SK-N-SH (cell line): ENCODE results near the gene DLEC1. TPM values are rescaled to one million over a fixed set of nuclear protein-coding genes. Genes with fewer than 3 reads are reported as not detected.

Experiments used
- CTCF ChIA-PET: fragments of 300-600, 350-600 bp; formaldehyde crosslinking; extraction: SDS; loops from one replicate; lab custom pipeline; 2021; lab: Yijun Ruan, JAX
- POLR2A ChIA-PET: fragments of 350-600 bp; sonication (Branson Sonifier 250); formaldehyde crosslinking; extraction: SDS; loops from one replicate; lab custom pipeline; 2020; ENCODE audit warnings: antibody characterized with exemption, inconsistent platforms; lab: Yijun Ruan, JAX
- DNase-seq: peaks from one replicate; pipeline ENCODE4 v3.0.0; 2012
- H2AFZ ChIP-seq: fragments of 200-600 bp; sonication (generic); 2 replicates; pipeline ENCODE4 v1.8.1; 2016; ENCODE audit warnings: antibody characterized with exemption, mild to moderate bottlenecking, low read depth
- H3F3A ChIP-seq: fragments of 200-600 bp; sonication (generic); replicated peaks from 2 replicates; pipeline ENCODE3; 2016; ENCODE audit warnings: antibody characterized with exemption, mild to moderate bottlenecking; ENCODE audit not compliant: insufficient read depth
- H3K27ac ChIP-seq, 2 experiments: fragments of 200-500 bp in 1 of 2; fragments of 200-600 bp in 1 of 2; sonication (Bioruptor generic) in 1 of 2; sonication (generic), shearing (Covaris generic) in 1 of 2; 2 replicates each; pipeline versions ENCODE4 v1.5.1 to v1.6.1; 2014 to 2016; ENCODE audit warnings: low read depth in 2 of 2, inconsistent platforms in 1 of 2, low read length in 1 of 2, mild to moderate bottlenecking in 1 of 2, mixed read lengths in 1 of 2
- H3K27me3 ChIP-seq: fragments of 200-600 bp; sonication (generic), shearing (Covaris generic); 2 replicates; pipeline ENCODE4 v1.6.1; 2016; ENCODE audit warnings: mixed run types; ENCODE audit not compliant: insufficient read depth
- H3K36me3 ChIP-seq, 2 experiments: fragments of 200-500 bp in 1 of 2; fragments of 200-600 bp in 1 of 2; sonication (Bioruptor generic) in 1 of 2; sonication (generic) in 1 of 2; replicated peaks in 1 of 2; 2 replicates each; pipeline versions ENCODE3 to v1.5.1; 2014 to 2016; ENCODE audit warnings: low read length in 1 of 2, mild to moderate bottlenecking in 1 of 2; ENCODE audit not compliant: insufficient read depth in 2 of 2, control insufficient read depth in 1 of 2
- H3K4me1 ChIP-seq, 2 experiments: fragments of 200-500 bp in 1 of 2; fragments of 200-600 bp in 1 of 2; sonication (Bioruptor generic) in 1 of 2; sonication (generic), shearing (Covaris generic) in 1 of 2; 2 replicates each; pipeline versions ENCODE4 v1.5.1 to v1.6.1; 2014 to 2016; ENCODE audit warnings: low read depth in 1 of 2, low read length in 1 of 2, mixed run types in 1 of 2; ENCODE audit not compliant: insufficient read depth in 2 of 2, control insufficient read depth in 1 of 2
- H3K4me2 ChIP-seq: fragments of 200-600 bp; sonication (generic), shearing (Covaris generic); 2 replicates; pipeline ENCODE4 v1.6.1; 2017; ENCODE audit warnings: mixed run types
- H3K4me3 ChIP-seq, 2 experiments: fragments of 200-500 bp in 1 of 2; fragments of 200-600 bp in 1 of 2; sonication (Bioruptor generic) in 1 of 2; sonication (generic), shearing (Covaris generic) in 1 of 2; 2 replicates each; pipeline versions ENCODE4 v1.5.1 to v1.8.1; 2014 to 2016; ENCODE audit warnings: low read depth in 2 of 2, inconsistent platforms in 1 of 2, low read length in 1 of 2, mild to moderate bottlenecking in 1 of 2, mixed read lengths in 1 of 2, moderate library complexity in 1 of 2
- H3K79me2 ChIP-seq: fragments of 200-600 bp; sonication (generic); 2 replicates; pipeline ENCODE4 v1.8.1; 2017; ENCODE audit warnings: mild to moderate bottlenecking; ENCODE audit not compliant: insufficient read depth
- H3K9ac ChIP-seq: fragments of 200-600 bp; sonication (generic); 2 replicates; pipeline ENCODE4 v1.6.1; 2017; ENCODE audit warnings: mixed run types
- H3K9me2 ChIP-seq: fragments of 200-600 bp; sonication (generic); 2 replicates; pipeline ENCODE4 v1.6.1; 2017; ENCODE audit warnings: mixed run types
- H3K9me3 ChIP-seq: fragments of 200-600 bp; sonication (generic); 2 replicates; pipeline ENCODE4 v1.6.1; 2017; ENCODE audit warnings: mixed run types, mild to moderate bottlenecking, moderate library complexity
- H4K20me1 ChIP-seq: fragments of 200-600 bp; sonication (generic); 2 replicates; pipeline ENCODE4 v1.6.1; 2017; ENCODE audit warnings: mild to moderate bottlenecking, mixed run types; ENCODE audit not compliant: insufficient read depth
- CHD2 ChIP-seq: fragments of 150-350 bp; IDR thresholded peaks from 2 replicates; pipeline ENCODE4 v1.6.1; 2018; ENCODE audit warnings: low read length; ENCODE audit not compliant: partially characterized antibody
- ELF1 ChIP-seq: IDR thresholded peaks from 2 replicates; pipeline ENCODE4 v1.4.0; 2012
- FOSL2 ChIP-seq: IDR thresholded peaks from 2 replicates; pipeline ENCODE4 v1.4.0; 2012; ENCODE audit warnings: low read depth, mild to moderate bottlenecking, moderate library complexity, borderline replicate concordance
- FOXJ3 ChIP-seq: sonication (generic); formaldehyde crosslinking; IDR thresholded peaks from 2 replicates; pipeline ENCODE4 v1.5.1; 2020; ENCODE audit warnings: mild to moderate bottlenecking, missing genetic modification reagents
- GATA2 ChIP-seq: sonication (generic); formaldehyde crosslinking; IDR thresholded peaks from 2 replicates; pipeline ENCODE4 v1.5.0; 2020; ENCODE audit warnings: mild to moderate bottlenecking, missing genetic modification reagents
- IRF3 ChIP-seq: fragments of 150-350 bp; IDR thresholded peaks from 2 replicates; pipeline ENCODE4 v1.6.1; 2016; ENCODE audit warnings: mild to moderate bottlenecking, low read depth, low read length
- MAX ChIP-seq: IDR thresholded peaks from 2 replicates; pipeline ENCODE4 v1.4.0; 2012; ENCODE audit warnings: low read depth
- MEF2A ChIP-seq: IDR thresholded peaks from 2 replicates; pipeline ENCODE4 v1.4.0; 2012; ENCODE audit warnings: low read depth, borderline replicate concordance
- MXI1 ChIP-seq: IDR thresholded peaks from 2 replicates; pipeline ENCODE4 v1.6.1; 2012; ENCODE audit warnings: mild to moderate bottlenecking, low read depth, low read length, improper control_type of control experiment
- NFIC ChIP-seq: IDR thresholded peaks from 2 replicates; pipeline ENCODE4 v1.4.0; 2012; ENCODE audit warnings: borderline replicate concordance
- NRF1 ChIP-seq: IDR thresholded peaks from 2 replicates; pipeline ENCODE4 v1.6.1; 2012; ENCODE audit warnings: low read depth, mild to moderate bottlenecking, low read length
- POLR2AphosphoS5 ChIP-seq: IDR thresholded peaks from 2 replicates; pipeline ENCODE4 v1.6.1; 2012; ENCODE audit warnings: low read depth, low read length
- RAD21 ChIP-seq: IDR thresholded peaks from 2 replicates; pipeline ENCODE4 v1.6.1; 2012; ENCODE audit warnings: mild to moderate bottlenecking, low read length
- RFX5 ChIP-seq: IDR thresholded peaks from 2 replicates; pipeline ENCODE4 v1.6.1; 2012; ENCODE audit warnings: mild to moderate bottlenecking, improper control_type of control experiment, low read length
- SIN3A ChIP-seq: IDR thresholded peaks from 2 replicates; pipeline ENCODE4 v1.6.1; 2012; ENCODE audit warnings: low read depth, mild to moderate bottlenecking, low read length, moderate library complexity, borderline replicate concordance
- SMC3 ChIP-seq: IDR thresholded peaks from 2 replicates; pipeline ENCODE4 v1.6.1; 2012; ENCODE audit warnings: low read depth, low read length, improper control_type of control experiment
- TEAD4 ChIP-seq: IDR thresholded peaks from 2 replicates; pipeline ENCODE4 v1.4.0; 2012; ENCODE audit warnings: mild to moderate bottlenecking, borderline replicate concordance; ENCODE audit not compliant: insufficient read depth
- YY1 ChIP-seq: IDR thresholded peaks from 2 replicates; pipeline ENCODE4 v1.4.0; 2012; ENCODE audit warnings: low read depth, mild to moderate bottlenecking
- WGBS: methylation state at CpG from one replicate; pipeline ENCODE4 v1.1.6; 2017; ENCODE audit warnings: low lambda C conversion rate; 5-methylcytosine and 5-hydroxymethylcytosine counted together
- polyA plus RNA-seq, 3 experiments: library from polyadenylated mRNA; depleted of rRNA; stranded (reverse); fragments of >200 nt; gene quantifications; 2 replicates each; pipeline ENCODE4 v1.2.3, GENCODE V29; 2012

Gene DLEC1
- polyA plus RNA-seq, 1 of the 3 experiments (the other 2 are of a cell fraction): 0.02 TPM

GRCh38 chr3:38015485-38015884 is 23.5 kb upstream of the DLEC1 start:
- peaks cover 18 to 32% of the 10 kb centered on the region in 2 experiments for H3K36me3 ChIP-seq
- H3K4me1 ChIP-seq: peaks cover 0 to 26% of the 10 kb centered on the region in 2 experiments; a peak in 1 of 4 replicates
- no peaks in the 10 kb centered on the region for H3K9me3 ChIP-seq
- no peaks in the 10 kb centered on the region for H3K27me3 ChIP-seq
- H3K79me2 ChIP-seq: no peaks in the 10 kb centered on the region
- H3K27ac ChIP-seq: no peak overlapping the region
- ChIA-PET CTCF (interaction anchor here (0.8 to 5.3 kb wide), 3 partner anchors 11 to 160 kb away, joined by 3 to 27 read pairs (median 3); no protein-coding TSS in a partner anchor), POLR2A (no interaction called here)
- no peak overlapping the region for H3K4me3 ChIP-seq
- no peak overlapping the region for H2AFZ ChIP-seq
- no peak for TF ChIP-seq RAD21
- no peaks in the 10 kb centered on the region for H4K20me1 ChIP-seq
- peaks cover 8% of the 10 kb centered on the region for H3F3A ChIP-seq
- H3K9ac ChIP-seq: no peak overlapping the region
- H3K4me2 ChIP-seq: no peak overlapping the region
- no peak for DNase-seq
- 81% methylated on average over 3 of the region's 3 CpGs for WGBS
- H3K9me2 ChIP-seq: no peaks in the 10 kb centered on the region

- DNase-seq: no peak
- WGBS: 90% methylated on average over 3 of the region's 3 CpGs
- no peak for TF ChIP-seq MXI1
- no peak for TF ChIP-seq RAD21
- no peak for TF ChIP-seq FOSL2
- no peak for TF ChIP-seq GATA2
- no peak for TF ChIP-seq ELF1
- no peak for TF ChIP-seq POLR2AphosphoS5
- no peak for TF ChIP-seq FOXJ3 (CRISPR knock-in tag)
- Histone ChIP-seq H3K9me3 (no peaks in the 10 kb centered on the region), H4K20me1 (no peaks in the 10 kb centered on the region), H3K79me2 (no peaks in the 10 kb centered on the region), H3F3A (peaks cover 8% of the 10 kb centered on the region), H3K27me3 (no peaks in the 10 kb centered on the region), H2AFZ (no peak overlapping the region), H3K4me3 (no peak overlapping the region), H3K27ac (no peak overlapping the region), H3K4me2 (no peak overlapping the region), H3K9me2 (no peaks in the 10 kb centered on the region), H3K4me1 (peaks cover 0 to 26% of the 10 kb centered on the region in 2 experiments; a peak in 1 of 4 replicates), H3K9ac (no peak overlapping the region), H3K36me3 (peaks cover 16 to 32% of the 10 kb centered on the region in 2 experiments)
- CTCF ChIA-PET: interaction anchor here (0.8 to 5.3 kb wide), 4 partner anchors 10 to 160 kb away, joined by 3 to 27 read pairs (median 3); no protein-coding TSS in a partner anchor
- POLR2A ChIA-PET: no interaction called here
Observed at GRCh38 chr3:38015984-38016383, 23.0 kb upstream of the DLEC1 start.

- no peaks in the 10 kb centered on the region for H3K79me2 ChIP-seq
- peaks cover 8% of the 10 kb centered on the region for H3F3A ChIP-seq
- 90% methylated on average over 7 of the region's 13 CpGs for WGBS
- no peak for DNase-seq
- H3K9ac ChIP-seq: no peak overlapping the region
- H4K20me1 ChIP-seq: no peaks in the 10 kb centered on the region
- H3K36me3 ChIP-seq: peaks cover 13 to 32% of the 10 kb centered on the region in 2 experiments
- peaks cover 0 to 26% of the 10 kb centered on the region in 2 experiments; a peak in 1 of 4 replicates for H3K4me1 ChIP-seq
- H3K9me2 ChIP-seq: no peaks in the 10 kb centered on the region
- H3K27ac ChIP-seq: no peak overlapping the region
- no peak overlapping the region for H3K4me2 ChIP-seq
- no peak overlapping the region for H2AFZ ChIP-seq
- H3K4me3 ChIP-seq: no peak overlapping the region; a peak in 1 of 4 replicates
- H3K27me3 ChIP-seq: no peaks in the 10 kb centered on the region
- ChIA-PET CTCF (interaction anchor here (1.1 to 5.3 kb wide), 3 partner anchors 10 to 50 kb away, joined by 3 to 27 read pairs (median 3); no protein-coding TSS in a partner anchor), POLR2A (no interaction called here)
- no peaks in the 10 kb centered on the region for H3K9me3 ChIP-seq
- TF ChIP-seq SIN3A: no peak
- TF ChIP-seq FOXJ3 (CRISPR knock-in tag): no peak
- no peak for TF ChIP-seq MAX
- TF ChIP-seq RFX5: no peak
- no peak for TF ChIP-seq MEF2A
- TF ChIP-seq NFIC: no peak
- no peak for TF ChIP-seq ELF1
- TF ChIP-seq FOSL2: no peak
- no peak for TF ChIP-seq RAD21
- TF ChIP-seq NRF1: no peak
- TF ChIP-seq IRF3: no peak
- TF ChIP-seq CHD2: no peak
- TF ChIP-seq YY1: no peak
- TF ChIP-seq TEAD4: no peak
- TF ChIP-seq SMC3: no peak
Observed at GRCh38 chr3:38016410-38016809, 22.6 kb upstream of the DLEC1 start.
